Caco-2 (cell line): Measurements from ENCODE around the gene GMPPB. TPM values are rescaled to one million over a fixed set of nuclear protein-coding genes. Genes with fewer than 3 reads are reported as not detected.
"Not testable (repeated sequence)": the region's sequence is repeated elsewhere in the genome, so short reads cannot be mapped to it uniquely, and the experiment has no call there.

Source experiments
- BruUV-seq: library from RNA; stranded (reverse); fragments of 400-500 nt; replicated peaks from 2 replicates; lab custom pipeline; 2021; lab: Mats Ljungman, UMichigan
- CTCF ChIA-PET: fragments of 300-600 bp; sonication (Branson Sonifier 250); formaldehyde crosslinking; loops from one replicate; lab custom pipeline; 2022; ENCODE audit warnings: antibody characterized with exemption; lab: Charles Lee
- POLR2A ChIA-PET: fragments of 300-600 bp; sonication (Branson Sonifier 250); formaldehyde crosslinking; loops from one replicate; lab custom pipeline; 2022; ENCODE audit warnings: antibody characterized with exemption; lab: Charles Lee
- DNase-seq, 2 experiments: peaks; one replicate each; pipeline versions ENCODE4 v3.0.0 to v3.0.0-alpha.2; 2020 to 2022
- H3K27me3 ChIP-seq: replicated peaks from 2 replicates; pipeline ENCODE4 v1.6.0; 2011; ENCODE audit warnings: low read length; ENCODE audit not compliant: control insufficient read depth, insufficient read depth
- H3K36me3 ChIP-seq: 2 replicates; pipeline ENCODE4 v1.5.1; 2011; ENCODE audit warnings: low read length; ENCODE audit not compliant: control insufficient read depth, insufficient read depth
- H3K4me1 ChIP-seq: fragments of 250-450 bp; sonication (Bioruptor Pico); 2 replicates; pipeline ENCODE4 v1.5.1; 2020; ENCODE audit warnings: mild to moderate bottlenecking
- H3K4me3 ChIP-seq: 2 replicates; pipeline ENCODE4 v1.5.1; 2011; ENCODE audit warnings: low read depth, mild to moderate bottlenecking, control low read depth, low read length
- H3K9me3 ChIP-seq: fragments of 250-450 bp; sonication (Bioruptor Pico); 2 replicates; pipeline ENCODE4 v1.5.1; 2020; ENCODE audit warnings: mild to moderate bottlenecking, moderate library complexity
- H3K27ac Mint-ChIP-seq: one replicate; pipeline ENCODE4 v1.8.0; 2022; ENCODE audit warnings: mixed read lengths; ENCODE audit not compliant: unreplicated experiment
- H3K27me3 Mint-ChIP-seq: one replicate; pipeline ENCODE4 v1.8.0; 2022; ENCODE audit warnings: mixed read lengths; ENCODE audit not compliant: insufficient read depth, unreplicated experiment
- H3K36me3 Mint-ChIP-seq: one replicate; pipeline ENCODE4 v1.8.0; 2022; ENCODE audit warnings: mild to moderate bottlenecking, mixed read lengths; ENCODE audit not compliant: insufficient read depth, unreplicated experiment
- H3K4me1 Mint-ChIP-seq: one replicate; pipeline ENCODE4 v1.8.0; 2022; ENCODE audit warnings: low read depth, mixed read lengths; ENCODE audit not compliant: unreplicated experiment
- H3K4me3 Mint-ChIP-seq: one replicate; pipeline ENCODE4 v1.8.0; 2022; ENCODE audit warnings: mild to moderate bottlenecking, moderate library complexity, mixed read lengths; ENCODE audit not compliant: unreplicated experiment
- H3K9me3 Mint-ChIP-seq: one replicate; pipeline ENCODE4 v1.8.0; 2022; ENCODE audit warnings: mixed read lengths; ENCODE audit not compliant: unreplicated experiment
- CTCF ChIP-seq, 2 experiments: fragments of 200-600 bp in 1 of 2; IDR thresholded peaks; 1 replicate in 1 of 2; 2 replicates in 1 of 2; pipeline versions ENCODE4 v1.5.1 to v1.8.0; 2011 to 2022; ENCODE audit warnings: antibody characterized with exemption in 1 of 2, control low read depth in 1 of 2, inconsistent platforms in 1 of 2, low read depth in 1 of 2, low read length in 1 of 2, mild to moderate bottlenecking in 1 of 2, moderate library complexity in 1 of 2; ENCODE audit not compliant: insufficient read depth in 1 of 2, severe bottlenecking in 1 of 2, unreplicated experiment in 1 of 2
- intact Hi-C: fragments of 100-400 bp; cut with micrococcal nuclease; formaldehyde crosslinking; loops from one replicate; pipeline ENCODE4 v1.10.0; 2022; ENCODE audit not compliant: unreplicated experiment
- total RNA-seq: library from RNA; stranded (reverse); gene quantifications from 2 replicates; pipeline ENCODE4 v1.2.3, GENCODE V29; 2022

GMPPB gene
- total RNA-seq, 1 experiment from 2014 or later: 26.5 TPM

GRCh38 chr3:49750056-49750455 lies 26.3 kb upstream of the GMPPB start:
- Histone ChIP-seq H3K9me3 (no peaks in the 10 kb centered on the region), H3K27me3 (no peaks in the 10 kb centered on the region), H3K4me3 (no peak overlapping the region), H3K4me1 (peaks cover 20% of the 10 kb centered on the region; the same call in 1 of the 2 replicates), H3K36me3 (no peaks in the 10 kb centered on the region; the same call in 1 of the 2 replicates)
- CTCF ChIA-PET: no interaction called here
- H3K4me1 Mint-ChIP-seq: peaks cover 20% of the 10 kb centered on the region
- POLR2A ChIA-PET: no interaction called here
- H3K9me3 Mint-ChIP-seq: no peaks in the 10 kb centered on the region
- no TSS peak for BruUV-seq
- no peak for TF ChIP-seq CTCF (IDR thresholded peaks at IDR 0.05; ENCODE audit: insufficient read depth in 1 of 2, low read depth in 1 of 2, low read length in 1 of 2, severe bottlenecking in 1 of 2, unreplicated experiment in 1 of 2)
- no peak overlapping the region for H3K4me3 Mint-ChIP-seq
- intact Hi-C loops: no loop called here
- H3K27me3 Mint-ChIP-seq: no peaks in the 10 kb centered on the region
- H3K27ac Mint-ChIP-seq: no peak overlapping the region
- peaks cover 44% of the 10 kb centered on the region for H3K36me3 Mint-ChIP-seq
- DNase-seq: no peak

GRCh38 chr3:49748874-49749273 lies 25.1 kb upstream of the GMPPB start:
- intact Hi-C loops, H3K4me3 ChIP-seq, H3K9me3 Mint-ChIP-seq, DNase-seq, H3K27me3 ChIP-seq, H3K9me3 ChIP-seq, H3K36me3 ChIP-seq, H3K27ac Mint-ChIP-seq, H3K27me3 Mint-ChIP-seq, BruUV-seq, H3K4me3 Mint-ChIP-seq: not testable (repeated sequence)
- peaks cover 47% of the 10 kb centered on the region for H3K36me3 Mint-ChIP-seq
- H3K4me1 Mint-ChIP-seq: peaks cover 20% of the 10 kb centered on the region
- ChIA-PET POLR2A (interaction anchor here (0.7 kb wide), 1 partner anchor 92 kb away, joined by 3 read pairs; no protein-coding TSS in a partner anchor), CTCF (interaction anchor here (0.5 kb wide), 1 partner anchor 16 kb away, joined by 5 read pairs; no protein-coding TSS in a partner anchor)
- peaks cover 20% of the 10 kb centered on the region; the same call in 1 of the 2 replicates for H3K4me1 ChIP-seq

- Histone ChIP-seq H3K9me3 (no peaks in the 10 kb centered on the region), H3K36me3 (no peaks in the 10 kb centered on the region; the same call in 1 of the 2 replicates), H3K4me3 (no peak overlapping the region), H3K27me3 (no peaks in the 10 kb centered on the region), H3K4me1 (peaks cover 20% of the 10 kb centered on the region; the same call in 1 of the 2 replicates)
- BruUV-seq: no TSS peak
- Mint-ChIP-seq H3K4me3 (no peak overlapping the region), H3K4me1 (peaks cover 16% of the 10 kb centered on the region), H3K9me3 (no peaks in the 10 kb centered on the region), H3K27ac (no peak overlapping the region), H3K36me3 (peaks cover 42% of the 10 kb centered on the region), H3K27me3 (no peaks in the 10 kb centered on the region)
- ChIA-PET POLR2A (no interaction called here), CTCF (interaction anchor here (0.5 kb wide), 1 partner anchor 17 kb away, joined by 5 read pairs; no protein-coding TSS in a partner anchor)
- no peak for DNase-seq
- intact Hi-C loops: no loop called here
- no peak for TF ChIP-seq CTCF (IDR thresholded peaks at IDR 0.05; ENCODE audit: insufficient read depth in 1 of 2, low read depth in 1 of 2, low read length in 1 of 2, severe bottlenecking in 1 of 2, unreplicated experiment in 1 of 2)
Measured at GRCh38 chr3:49747792-49748480, 24.2 kb upstream of the GMPPB start.
